GM19467 (cell line): ENCODE measurements around the gene B3GAT1.
"Not testable (repeated sequence)": the region's sequence is repeated elsewhere in the genome, so short reads cannot be mapped to it uniquely, and the experiment has no call there.

ENCODE experiments used
- ATAC-seq: cut with Tn5 transposase; IDR thresholded peaks from one replicate; pipeline ENCODE4 v1.9.1; 2021; ENCODE audit warnings: mild to moderate bottlenecking, moderate library complexity; ENCODE audit not compliant: unreplicated experiment

B3GAT1 gene

GRCh38 chr11:134358165-134358855, 53.7 kb downstream of the B3GAT1 start:
- ATAC-seq: no peak

DNA sequence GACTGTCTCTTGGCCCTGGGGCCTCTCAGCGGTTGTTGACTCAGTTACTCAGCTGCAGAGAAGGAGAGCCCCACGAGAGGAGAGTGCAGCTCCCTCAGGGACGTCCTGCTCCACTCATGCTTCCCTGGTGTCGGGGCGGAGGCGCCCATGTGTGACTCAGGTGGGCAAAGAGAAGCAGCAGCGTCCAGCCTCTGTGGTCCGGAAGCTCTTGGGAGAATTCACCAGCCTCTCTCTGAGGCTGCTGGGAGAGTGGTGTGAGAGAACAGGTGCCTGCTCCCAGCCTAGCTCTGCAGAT, 54.5 kb downstream of the B3GAT1 start:
- ATAC-seq: no peak

GRCh38 chr11:134356656-134357544, 55.1 kb downstream of the B3GAT1 start:
- ATAC-seq: no peak

- ATAC-seq: no peak
Measured at GRCh38 chr11:134355656-134356055, 56.4 kb downstream of the B3GAT1 start.

DNA sequence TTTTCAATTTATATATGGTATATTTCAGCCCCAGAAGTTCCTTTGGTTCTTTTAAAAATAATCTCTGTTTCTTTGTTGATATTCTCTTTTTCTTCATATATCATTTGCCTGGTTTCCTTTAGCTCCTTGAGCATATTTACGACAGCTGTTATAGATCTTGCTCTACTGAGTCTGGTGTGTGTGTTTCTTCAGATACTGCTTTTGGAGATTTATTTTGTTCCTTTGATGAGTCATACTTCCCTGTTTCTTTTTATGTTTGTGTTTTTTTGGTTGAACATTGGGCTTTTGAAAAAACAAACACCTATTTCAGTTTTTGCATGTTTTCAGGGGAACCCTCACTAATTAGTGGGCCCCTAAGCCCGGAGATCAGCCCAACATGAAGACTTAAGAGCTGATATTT, 56.9 kb downstream of the B3GAT1 start:
- ATAC-seq: no peak

GRCh38 chr11:134352111-134352510, 59.9 kb downstream of the B3GAT1 start:
- ATAC-seq: no peak

GRCh38 chr11:134350381-134350780, 61.7 kb downstream of the B3GAT1 start:
- peak; percentile 51 for ATAC-seq

DNA sequence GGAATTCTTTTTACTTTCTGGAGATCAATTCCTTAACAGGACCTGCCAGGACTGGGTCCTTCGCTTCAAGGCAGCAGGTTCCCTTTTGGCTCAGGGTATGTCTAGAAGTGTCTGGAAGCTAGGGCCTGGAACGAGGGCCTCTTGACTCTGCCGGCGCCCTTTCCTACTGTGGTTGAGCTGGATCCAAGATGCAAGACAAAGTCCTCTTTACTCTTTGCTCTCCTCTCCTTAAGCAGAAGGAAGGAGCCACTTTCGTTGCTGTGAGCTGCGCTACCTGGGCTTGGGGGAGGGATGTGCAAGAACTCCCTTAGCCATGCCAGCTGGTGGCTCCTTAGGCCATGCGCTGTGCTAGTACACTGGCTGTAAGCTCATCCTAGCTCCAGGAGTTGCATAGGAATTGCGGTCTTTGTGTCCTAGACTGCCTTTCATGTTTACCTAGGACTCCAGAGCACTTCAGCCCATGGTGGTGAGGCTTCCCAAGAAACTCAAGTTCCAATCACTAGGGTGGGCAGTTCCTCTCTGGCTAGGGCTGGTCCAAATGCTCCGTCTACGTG, 62.2 kb downstream of the B3GAT1 start:
- ATAC-seq: no peak

DNA sequence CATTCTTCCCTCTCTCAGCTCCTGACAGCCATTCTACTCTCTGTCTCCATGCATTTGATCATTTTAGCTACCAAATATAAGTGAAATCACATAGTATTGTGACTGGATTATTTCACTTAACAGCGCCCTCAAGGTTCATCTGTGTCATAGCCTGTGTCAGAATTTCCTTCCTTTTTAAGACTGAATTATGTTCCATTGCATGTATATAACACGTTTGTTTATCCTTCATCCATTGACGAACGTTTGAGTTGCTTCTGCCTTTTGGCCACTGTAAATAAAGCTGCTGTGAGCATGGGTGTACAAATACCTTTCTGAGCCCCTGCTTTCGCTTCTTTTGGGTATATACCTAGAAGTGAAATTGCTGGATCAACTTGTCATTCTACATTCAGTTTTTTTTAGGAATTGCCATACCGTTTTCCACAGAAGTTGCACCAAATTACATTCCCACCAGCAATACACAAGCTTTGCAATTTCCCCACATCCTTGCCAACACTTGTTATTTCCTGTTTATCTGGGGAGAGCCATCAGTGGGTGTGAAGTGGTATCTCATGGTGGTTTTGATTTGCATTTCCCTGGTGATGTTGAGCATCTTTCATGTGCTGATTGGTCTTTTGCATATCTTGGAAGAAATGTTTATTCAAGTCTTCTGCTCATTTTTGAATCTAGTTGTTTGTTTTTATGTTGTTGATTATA, 62.8 kb downstream of the B3GAT1 start:
- no peak for ATAC-seq

GRCh38 chr11:134347441-134347840, 64.6 kb downstream of the B3GAT1 start:
- no peak for ATAC-seq

- ATAC-seq: no peak
Measured at GRCh38 chr11:134346976-134347350, 65.1 kb downstream of the B3GAT1 start.

- no peak for ATAC-seq
Measured at GRCh38 chr11:134346101-134346975, 65.7 kb downstream of the B3GAT1 start.

- ATAC-seq: no peak
Measured at GRCh38 chr11:134345237-134345550, 66.8 kb downstream of the B3GAT1 start.

GRCh38 chr11:134344497-134345236, 67.4 kb downstream of the B3GAT1 start:
- not testable (repeated sequence) for ATAC-seq

DNA sequence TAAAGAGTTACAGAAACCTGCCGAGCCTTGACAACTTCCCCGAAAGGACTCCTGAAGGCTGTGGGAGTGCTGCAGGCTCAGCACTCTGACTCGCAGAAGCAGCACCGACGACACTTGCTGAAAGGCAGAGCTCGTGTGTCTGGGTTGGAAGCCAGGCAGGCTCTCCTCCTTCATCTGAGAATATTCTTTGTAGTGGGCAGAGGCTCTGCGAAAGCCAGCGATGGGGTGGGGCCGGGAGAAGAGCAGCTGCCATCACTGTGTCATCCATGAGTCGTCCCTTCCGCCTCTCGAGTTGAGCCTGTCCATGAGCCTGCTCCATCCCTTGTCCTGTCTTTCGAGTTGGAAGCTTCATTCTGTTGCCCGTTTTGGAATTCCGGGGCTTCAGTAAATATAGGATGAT, 68.4 kb downstream of the B3GAT1 start:
- no peak for ATAC-seq

GRCh38 chr11:134342572-134343340, 69.3 kb downstream of the B3GAT1 start:
- ATAC-seq: no peak

GRCh38 chr11:134341805-134342571, 70.1 kb downstream of the B3GAT1 start:
- no peak for ATAC-seq

DNA sequence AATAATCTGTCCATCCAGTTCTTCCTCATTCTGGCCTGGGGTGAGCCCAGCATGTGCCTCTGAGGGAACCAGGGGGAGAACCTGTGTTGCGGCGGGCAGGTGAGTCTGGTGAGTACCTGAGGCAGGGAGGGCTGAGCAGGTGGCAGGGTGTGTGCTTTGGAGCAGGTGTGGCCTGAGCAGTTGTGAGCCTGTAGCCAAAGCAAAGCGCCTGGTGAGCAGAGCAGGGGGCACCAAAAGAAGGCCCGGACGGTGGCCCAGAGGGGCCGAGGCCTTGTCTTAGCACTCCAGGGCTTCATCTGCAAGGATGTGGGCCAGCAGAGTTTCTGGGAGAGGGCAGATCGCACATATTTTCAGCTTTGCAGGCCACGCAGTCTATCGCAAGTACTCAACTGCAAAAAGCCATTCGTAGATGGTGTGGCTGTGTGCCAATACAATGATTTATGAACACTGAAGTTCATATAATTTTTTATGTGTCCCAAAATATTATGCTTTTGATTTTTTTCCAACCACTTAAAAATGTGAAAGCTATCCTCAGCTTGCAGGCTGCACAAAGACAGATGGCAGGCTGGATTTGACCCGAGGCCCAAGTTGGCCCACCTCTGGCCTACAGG, 71.6 kb downstream of the B3GAT1 start:
- no peak for ATAC-seq
